Measurements from ENCODE around the gene ERG. TPM values are rescaled to one million over a fixed set of nuclear protein-coding genes. Genes with fewer than 3 reads are reported as not detected.

ERG gene
- total and polyA plus RNA-seq, 9 of the 15 experiments (the other 6 are each of a cell fraction or from before 2014, with no cell fraction given), result 0.06 TPM; not detected in 8

DNA sequence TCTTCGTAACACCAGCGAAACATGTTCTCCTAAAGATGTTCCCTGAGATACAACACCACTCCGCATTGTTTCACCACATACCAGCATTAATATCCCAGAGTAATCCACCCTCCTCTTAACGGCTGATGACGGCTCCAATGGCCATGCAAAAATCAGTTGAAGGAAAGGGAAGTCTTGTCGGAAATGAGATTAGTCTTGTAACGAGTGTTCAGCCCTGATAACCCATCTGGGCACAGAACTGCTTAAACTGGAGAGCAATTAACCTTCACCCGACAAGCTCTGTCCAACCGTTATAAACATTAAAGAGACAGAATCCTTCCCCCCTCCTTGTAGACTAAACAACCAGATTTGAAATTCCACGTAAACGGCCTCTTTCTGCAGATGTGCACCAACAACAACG is 21.9 kb downstream of the ERG start (continued):
- TF ChIP-seq FOXJ2 (tag; IDR thresholded peaks at IDR 0.05), result no peak
- TF ChIP-seq ZC3H11A (IDR thresholded peaks at IDR 0.05; ENCODE audit: low read depth, low read length), result no peak
- no peak for TF ChIP-seq HIVEP1 (CRISPR knock-in tag; IDR thresholded peaks at IDR 0.05)
- TF ChIP-seq, protein P1, sequence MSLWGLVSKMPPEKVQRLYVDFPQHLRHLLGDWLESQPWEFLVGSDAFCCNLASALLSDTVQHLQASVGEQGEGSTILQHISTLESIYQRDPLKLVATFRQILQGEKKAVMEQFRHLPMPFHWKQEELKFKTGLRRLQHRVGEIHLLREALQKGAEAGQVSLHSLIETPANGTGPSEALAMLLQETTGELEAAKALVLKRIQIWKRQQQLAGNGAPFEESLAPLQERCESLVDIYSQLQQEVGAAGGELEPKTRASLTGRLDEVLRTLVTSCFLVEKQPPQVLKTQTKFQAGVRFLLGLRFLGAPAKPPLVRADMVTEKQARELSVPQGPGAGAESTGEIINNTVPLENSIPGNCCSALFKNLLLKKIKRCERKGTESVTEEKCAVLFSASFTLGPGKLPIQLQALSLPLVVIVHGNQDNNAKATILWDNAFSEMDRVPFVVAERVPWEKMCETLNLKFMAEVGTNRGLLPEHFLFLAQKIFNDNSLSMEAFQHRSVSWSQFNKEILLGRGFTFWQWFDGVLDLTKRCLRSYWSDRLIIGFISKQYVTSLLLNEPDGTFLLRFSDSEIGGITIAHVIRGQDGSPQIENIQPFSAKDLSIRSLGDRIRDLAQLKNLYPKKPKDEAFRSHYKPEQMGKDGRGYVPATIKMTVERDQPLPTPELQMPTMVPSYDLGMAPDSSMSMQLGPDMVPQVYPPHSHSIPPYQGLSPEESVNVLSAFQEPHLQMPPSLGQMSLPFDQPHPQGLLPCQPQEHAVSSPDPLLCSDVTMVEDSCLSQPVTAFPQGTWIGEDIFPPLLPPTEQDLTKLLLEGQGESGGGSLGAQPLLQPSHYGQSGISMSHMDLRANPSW (CRISPR knock-in tag; IDR thresholded peaks at IDR 0.05), result no peak
- TF ChIP-seq KLF13 (tag; IDR thresholded peaks at IDR 0.05; ENCODE audit: borderline replicate concordance, low read depth), result no peak
- peak; percentile 58 for TF ChIP-seq JUND (IDR thresholded peaks at IDR 0.05; ENCODE audit: borderline replicate concordance, low read depth, low read length)
- no peak; the same call in 1 of the 3 replicates for TF ChIP-seq JUND (tag; IDR thresholded peaks at IDR 0.05; ENCODE audit: borderline replicate concordance, low read depth, low read length)
- TF ChIP-seq ZNF436 (CRISPR knock-in tag; IDR thresholded peaks at IDR 0.05), result no peak
- TF ChIP-seq ZBTB7A (IDR thresholded peaks at IDR 0.05; ENCODE audit: borderline replicate concordance, control insufficient read depth, low read depth, low read length), result no peak
- peak; percentile 97 for TF ChIP-seq RNF2 (IDR thresholded peaks at IDR 0.05)
- TF ChIP-seq, protein P2, sequence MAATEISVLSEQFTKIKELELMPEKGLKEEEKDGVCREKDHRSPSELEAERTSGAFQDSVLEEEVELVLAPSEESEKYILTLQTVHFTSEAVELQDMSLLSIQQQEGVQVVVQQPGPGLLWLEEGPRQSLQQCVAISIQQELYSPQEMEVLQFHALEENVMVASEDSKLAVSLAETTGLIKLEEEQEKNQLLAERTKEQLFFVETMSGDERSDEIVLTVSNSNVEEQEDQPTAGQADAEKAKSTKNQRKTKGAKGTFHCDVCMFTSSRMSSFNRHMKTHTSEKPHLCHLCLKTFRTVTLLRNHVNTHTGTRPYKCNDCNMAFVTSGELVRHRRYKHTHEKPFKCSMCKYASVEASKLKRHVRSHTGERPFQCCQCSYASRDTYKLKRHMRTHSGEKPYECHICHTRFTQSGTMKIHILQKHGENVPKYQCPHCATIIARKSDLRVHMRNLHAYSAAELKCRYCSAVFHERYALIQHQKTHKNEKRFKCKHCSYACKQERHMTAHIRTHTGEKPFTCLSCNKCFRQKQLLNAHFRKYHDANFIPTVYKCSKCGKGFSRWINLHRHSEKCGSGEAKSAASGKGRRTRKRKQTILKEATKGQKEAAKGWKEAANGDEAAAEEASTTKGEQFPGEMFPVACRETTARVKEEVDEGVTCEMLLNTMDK (IDR thresholded peaks at IDR 0.05; ENCODE audit: borderline replicate concordance, insufficient read depth, low read depth, low read length, poor library complexity, severe bottlenecking), result no peak
- TF ChIP-seq FOXP1 (CRISPR knock-in tag; IDR thresholded peaks at IDR 0.05), result no peak
- no peak for TF ChIP-seq TCFL5 (CRISPR knock-in tag; conservative IDR thresholded peaks at IDR 0.05)
- TF ChIP-seq, protein P3, sequence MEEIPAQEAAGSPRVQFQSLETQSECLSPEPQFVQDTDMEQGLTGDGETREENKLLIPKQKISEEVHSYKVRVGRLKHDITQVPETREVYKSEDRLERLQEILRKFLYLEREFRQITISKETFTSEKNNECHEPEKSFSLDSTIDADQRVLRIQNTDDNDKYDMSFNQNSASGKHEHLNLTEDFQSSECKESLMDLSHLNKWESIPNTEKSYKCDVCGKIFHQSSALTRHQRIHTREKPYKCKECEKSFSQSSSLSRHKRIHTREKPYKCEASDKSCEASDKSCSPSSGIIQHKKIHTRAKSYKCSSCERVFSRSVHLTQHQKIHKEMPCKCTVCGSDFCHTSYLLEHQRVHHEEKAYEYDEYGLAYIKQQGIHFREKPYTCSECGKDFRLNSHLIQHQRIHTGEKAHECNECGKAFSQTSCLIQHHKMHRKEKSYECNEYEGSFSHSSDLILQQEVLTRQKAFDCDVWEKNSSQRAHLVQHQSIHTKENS (CRISPR knock-in tag; IDR thresholded peaks at IDR 0.05), result no peak
- no peak for TF ChIP-seq MAFF (IDR thresholded peaks at IDR 0.05; ENCODE audit: low read length)
- TF ChIP-seq, protein P4, sequence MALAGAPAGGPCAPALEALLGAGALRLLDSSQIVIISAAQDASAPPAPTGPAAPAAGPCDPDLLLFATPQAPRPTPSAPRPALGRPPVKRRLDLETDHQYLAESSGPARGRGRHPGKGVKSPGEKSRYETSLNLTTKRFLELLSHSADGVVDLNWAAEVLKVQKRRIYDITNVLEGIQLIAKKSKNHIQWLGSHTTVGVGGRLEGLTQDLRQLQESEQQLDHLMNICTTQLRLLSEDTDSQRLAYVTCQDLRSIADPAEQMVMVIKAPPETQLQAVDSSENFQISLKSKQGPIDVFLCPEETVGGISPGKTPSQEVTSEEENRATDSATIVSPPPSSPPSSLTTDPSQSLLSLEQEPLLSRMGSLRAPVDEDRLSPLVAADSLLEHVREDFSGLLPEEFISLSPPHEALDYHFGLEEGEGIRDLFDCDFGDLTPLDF (CRISPR knock-in tag; IDR thresholded peaks at IDR 0.05), result no peak
- no peak for TF ChIP-seq RBM22 (IDR thresholded peaks at IDR 0.05; ENCODE audit: low read depth, low read length, poor library complexity, severe bottlenecking)
- peak; percentile 90; the same call in 1 of the 2 replicates for TF ChIP-seq ERF (CRISPR knock-in tag; IDR thresholded peaks at IDR 0.05)
- peak; percentile 57; the same call in 1 of the 2 replicates for TF ChIP-seq PYGO2 (tag; IDR thresholded peaks at IDR 0.05)
- peak; percentile 90 for TF ChIP-seq CBFA2T2 (conservative IDR thresholded peaks at IDR 0.05)
- TF ChIP-seq IRF2 (CRISPR knock-in tag; IDR thresholded peaks at IDR 0.05), result no peak
- TF ChIP-seq DMBX1 (CRISPR knock-in tag; IDR thresholded peaks at IDR 0.05; ENCODE audit: borderline replicate concordance), result 0 out of 2 replicates have a peak, but pooled peaks have one; percentile 52
- TF ChIP-seq ZNF239 (CRISPR knock-in tag; IDR thresholded peaks at IDR 0.05), result 0 out of 2 replicates have a peak, but pooled peaks have one; percentile 24
